Measurements from ENCODE around the gene DNAJC13.

DNA sequence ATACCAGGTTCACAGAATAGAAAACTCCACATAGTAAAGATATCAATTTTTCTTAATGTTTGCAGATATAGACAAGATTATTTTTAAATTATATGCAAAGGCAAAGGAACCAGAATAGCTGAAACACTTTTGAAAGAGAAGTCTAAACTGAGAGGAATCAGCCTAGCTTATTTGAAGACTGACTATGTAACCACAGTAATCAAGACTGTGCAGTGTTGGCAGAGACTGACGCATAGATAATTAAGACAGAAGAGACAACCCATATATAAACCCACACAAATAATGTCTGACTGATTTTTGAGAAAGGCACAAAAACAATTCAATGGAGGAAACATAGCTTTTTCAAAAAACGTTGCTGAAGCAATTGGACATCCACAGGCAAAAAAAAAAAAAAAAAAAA lies 151.1 kb downstream of the DNAJC13 start:
- TF ChIP-seq TOX (CRISPR knock-in tag; IDR thresholded peaks at IDR 0.05; ENCODE audit: borderline replicate concordance) (no peak), RARB (CRISPR knock-in tag; IDR thresholded peaks at IDR 0.05) (no peak), CSDC2 (CRISPR knock-in tag; IDR thresholded peaks at IDR 0.05) (no peak), GLIS3 (CRISPR knock-in tag; IDR thresholded peaks at IDR 0.05) (no peak), ZNF70 (CRISPR knock-in tag; IDR thresholded peaks at IDR 0.05) (no peak), BACH2 (CRISPR knock-in tag; IDR thresholded peaks at IDR 0.05; ENCODE audit: borderline replicate concordance) (no peak)
- TF ChIP-seq, protein P1, sequence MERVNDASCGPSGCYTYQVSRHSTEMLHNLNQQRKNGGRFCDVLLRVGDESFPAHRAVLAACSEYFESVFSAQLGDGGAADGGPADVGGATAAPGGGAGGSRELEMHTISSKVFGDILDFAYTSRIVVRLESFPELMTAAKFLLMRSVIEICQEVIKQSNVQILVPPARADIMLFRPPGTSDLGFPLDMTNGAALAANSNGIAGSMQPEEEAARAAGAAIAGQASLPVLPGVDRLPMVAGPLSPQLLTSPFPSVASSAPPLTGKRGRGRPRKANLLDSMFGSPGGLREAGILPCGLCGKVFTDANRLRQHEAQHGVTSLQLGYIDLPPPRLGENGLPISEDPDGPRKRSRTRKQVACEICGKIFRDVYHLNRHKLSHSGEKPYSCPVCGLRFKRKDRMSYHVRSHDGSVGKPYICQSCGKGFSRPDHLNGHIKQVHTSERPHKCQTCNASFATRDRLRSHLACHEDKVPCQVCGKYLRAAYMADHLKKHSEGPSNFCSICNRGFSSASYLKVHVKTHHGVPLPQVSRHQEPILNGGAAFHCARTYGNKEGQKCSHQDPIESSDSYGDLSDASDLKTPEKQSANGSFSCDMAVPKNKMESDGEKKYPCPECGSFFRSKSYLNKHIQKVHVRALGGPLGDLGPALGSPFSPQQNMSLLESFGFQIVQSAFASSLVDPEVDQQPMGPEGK (CRISPR knock-in tag; IDR thresholded peaks at IDR 0.05; ENCODE audit: borderline replicate concordance): no peak
- TF ChIP-seq, protein P2, sequence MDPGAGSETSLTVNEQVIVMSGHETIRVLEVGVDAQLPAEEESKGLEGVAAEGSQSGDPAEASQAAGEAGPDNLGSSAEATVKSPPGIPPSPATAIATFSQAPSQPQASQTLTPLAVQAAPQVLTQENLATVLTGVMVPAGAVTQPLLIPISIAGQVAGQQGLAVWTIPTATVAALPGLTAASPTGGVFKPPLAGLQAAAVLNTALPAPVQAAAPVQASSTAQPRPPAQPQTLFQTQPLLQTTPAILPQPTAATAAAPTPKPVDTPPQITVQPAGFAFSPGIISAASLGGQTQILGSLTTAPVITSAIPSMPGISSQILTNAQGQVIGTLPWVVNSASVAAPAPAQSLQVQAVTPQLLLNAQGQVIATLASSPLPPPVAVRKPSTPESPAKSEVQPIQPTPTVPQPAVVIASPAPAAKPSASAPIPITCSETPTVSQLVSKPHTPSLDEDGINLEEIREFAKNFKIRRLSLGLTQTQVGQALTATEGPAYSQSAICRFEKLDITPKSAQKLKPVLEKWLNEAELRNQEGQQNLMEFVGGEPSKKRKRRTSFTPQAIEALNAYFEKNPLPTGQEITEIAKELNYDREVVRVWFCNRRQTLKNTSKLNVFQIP (CRISPR knock-in tag; IDR thresholded peaks at IDR 0.05; ENCODE audit: borderline replicate concordance, low read depth): no peak
